ENCODE data around the gene KRT6B.
A peak's percentile ranks its signal among the peaks of the same experiment; 100 is the strongest.
"Not testable (repeated sequence)": the region's sequence is repeated elsewhere in the genome, so short reads cannot be mapped to it uniquely, and the experiment has no call there.

The KRT6B gene

GRCh38 chr12:52458861-52459260 is 6.9 kb upstream of the KRT6B start (continued):
- no peak for TF ChIP-seq ZNF549 (tag by site-specific recombination; IDR thresholded peaks at IDR 0.05)

DNA sequence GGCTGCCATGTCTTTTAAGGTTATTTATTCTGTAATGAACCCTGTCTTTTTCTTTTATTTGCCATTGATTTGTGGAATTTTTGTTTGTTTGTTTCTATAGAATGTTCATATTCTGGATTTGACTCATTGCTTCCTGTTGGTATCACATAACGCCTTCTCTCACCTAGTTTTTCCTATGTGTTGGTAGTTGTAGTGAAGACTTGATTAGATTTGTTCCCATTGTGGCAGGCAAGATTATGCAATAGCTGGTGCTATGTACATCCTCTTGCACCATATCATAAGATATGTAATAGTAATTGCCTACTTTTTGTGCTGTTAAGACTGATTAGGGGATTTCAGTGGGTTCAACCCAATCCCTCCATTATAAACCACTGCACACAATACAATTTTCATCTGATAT is 3.9 kb upstream of the KRT6B start:
- Histone ChIP-seq H3K4me1 (ENCODE audit: control insufficient read depth, insufficient read depth, low read length) (peaks cover 3% of the 10 kb centered on the region; the same call in 1 of the 2 replicates), H3K27ac (ENCODE audit: extremely low read depth, low read depth, low read length) (no peak overlapping the region), H3K4me3 (ENCODE audit: low read depth, low read length) (no peak overlapping the region), H3K36me3 (ENCODE audit: control insufficient read depth in 2 of 2, insufficient read depth in 1 of 2, low read length in 2 of 2) (no peaks in the 10 kb centered on the region), H3K9me3 (ENCODE audit: control insufficient read depth, insufficient read depth, low read depth, low read length) (no peaks in the 10 kb centered on the region)
- CTCF ChIA-PET = interaction anchor here (1.1 kb wide), 1 partner anchor 60 kb away, joined by 3 read pairs; no protein-coding TSS in a partner anchor
- POLR2A ChIA-PET = no interaction called here
- TF ChIP-seq ZEB2 (tag by site-specific recombination; IDR thresholded peaks at IDR 0.05) (no peak), KLF16 (tag by site-specific recombination; IDR thresholded peaks at IDR 0.05) (no peak), KLF7 (tag by site-specific recombination; IDR thresholded peaks at IDR 0.05; ENCODE audit: borderline replicate concordance) (no peak), ZNF169 (tag by site-specific recombination; IDR thresholded peaks at IDR 0.05) (no peak)

DNA sequence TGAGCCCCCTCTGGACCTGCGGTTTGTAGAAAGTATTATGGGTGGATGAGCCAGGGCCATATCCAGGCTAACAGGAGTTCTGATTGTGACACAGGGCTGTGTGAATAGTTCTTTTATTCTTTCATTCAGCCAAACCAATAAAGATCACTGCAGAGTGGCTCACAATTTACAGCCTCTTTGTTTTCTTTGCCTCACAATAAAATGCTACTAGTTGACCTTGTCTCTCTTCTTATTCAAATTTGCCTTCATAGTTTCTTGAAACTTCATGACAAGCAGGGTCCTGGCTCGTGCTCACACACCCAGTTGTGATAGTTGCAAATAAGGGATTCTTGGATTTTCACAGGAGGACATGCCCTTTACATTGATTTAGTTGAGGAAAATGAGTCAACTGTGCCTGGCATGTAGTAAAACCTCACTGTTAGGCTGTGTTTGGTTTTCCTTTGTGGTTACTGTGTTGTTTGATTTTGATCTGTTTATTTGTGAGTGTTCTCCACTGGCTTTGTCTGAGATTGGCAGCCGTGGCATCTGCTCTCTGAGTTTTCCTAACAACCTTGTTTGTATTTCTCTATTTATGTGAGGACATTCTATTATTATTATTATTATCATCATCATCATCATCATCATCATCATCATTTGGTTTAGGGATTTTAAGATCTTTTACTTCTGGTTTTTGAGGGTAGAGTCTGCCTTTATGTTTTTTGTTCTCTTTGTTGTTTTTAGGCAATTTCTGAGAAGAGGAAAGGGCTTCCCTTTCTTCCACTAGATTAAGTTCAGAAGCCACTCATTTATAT is 2.7 kb upstream of the KRT6B start:
- no peak overlapping the region for H3K4me3 ChIP-seq (ENCODE audit: low read depth, low read length)
- no peaks in the 10 kb centered on the region for H3K36me3 ChIP-seq (ENCODE audit: control insufficient read depth in 2 of 2, insufficient read depth in 1 of 2, low read length in 2 of 2)
- POLR2A ChIA-PET = no interaction called here
- no peaks in the 10 kb centered on the region for H3K9me3 ChIP-seq (ENCODE audit: control insufficient read depth, insufficient read depth, low read depth, low read length)
- H3K27ac ChIP-seq (ENCODE audit: extremely low read depth, low read depth, low read length) = no peak overlapping the region
- TF ChIP-seq ZBTB17 (tag by site-specific recombination; IDR thresholded peaks at IDR 0.05) = peak; percentile 63
- no peak for TF ChIP-seq ZNF521 (tag by site-specific recombination; IDR thresholded peaks at IDR 0.05)
- TF ChIP-seq, protein P1, sequence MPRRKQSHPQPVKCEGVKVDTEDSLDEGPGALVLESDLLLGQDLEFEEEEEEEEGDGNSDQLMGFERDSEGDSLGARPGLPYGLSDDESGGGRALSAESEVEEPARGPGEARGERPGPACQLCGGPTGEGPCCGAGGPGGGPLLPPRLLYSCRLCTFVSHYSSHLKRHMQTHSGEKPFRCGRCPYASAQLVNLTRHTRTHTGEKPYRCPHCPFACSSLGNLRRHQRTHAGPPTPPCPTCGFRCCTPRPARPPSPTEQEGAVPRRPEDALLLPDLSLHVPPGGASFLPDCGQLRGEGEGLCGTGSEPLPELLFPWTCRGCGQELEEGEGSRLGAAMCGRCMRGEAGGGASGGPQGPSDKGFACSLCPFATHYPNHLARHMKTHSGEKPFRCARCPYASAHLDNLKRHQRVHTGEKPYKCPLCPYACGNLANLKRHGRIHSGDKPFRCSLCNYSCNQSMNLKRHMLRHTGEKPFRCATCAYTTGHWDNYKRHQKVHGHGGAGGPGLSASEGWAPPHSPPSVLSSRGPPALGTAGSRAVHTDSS (tag by site-specific recombination; IDR thresholded peaks at IDR 0.05) = peak; percentile 94
- H3K4me1 ChIP-seq (ENCODE audit: control insufficient read depth, insufficient read depth, low read length) = peaks cover 3% of the 10 kb centered on the region; the same call in 1 of the 2 replicates
- CTCF ChIA-PET = interaction anchor here (1.1 kb wide), 1 partner anchor 59 kb away, joined by 3 read pairs; no protein-coding TSS in a partner anchor

GRCh38 chr12:52448228-52448627 is 3.7 kb downstream of the KRT6B start:
- Histone ChIP-seq H3K9me3 (ENCODE audit: control insufficient read depth, insufficient read depth, low read depth, low read length) (no peaks in the 10 kb centered on the region), H3K27ac (ENCODE audit: extremely low read depth, low read depth, low read length) (no peak overlapping the region), H3K36me3 (ENCODE audit: control insufficient read depth in 2 of 2, insufficient read depth in 1 of 2, low read length in 2 of 2) (no peaks in the 10 kb centered on the region), H3K4me1 (ENCODE audit: control insufficient read depth, insufficient read depth, low read length) (no peaks in the 10 kb centered on the region), H3K4me3 (ENCODE audit: low read depth, low read length) (no peak overlapping the region)
- ChIA-PET CTCF (no interaction called here), POLR2A (no interaction called here)
- TF ChIP-seq SALL2 (tag by site-specific recombination; IDR thresholded peaks at IDR 0.05; ENCODE audit: borderline replicate concordance) (no peak), GLI2 (tag by site-specific recombination; IDR thresholded peaks at IDR 0.05; ENCODE audit: borderline replicate concordance, low read depth) (no peak), ZFP41 (tag by site-specific recombination; IDR thresholded peaks at IDR 0.05; ENCODE audit: borderline replicate concordance) (no peak), TSHZ1 (tag by site-specific recombination; IDR thresholded peaks at IDR 0.05; ENCODE audit: borderline replicate concordance) (no peak), HOXD13 (CRISPR knock-in tag; IDR thresholded peaks at IDR 0.05; ENCODE audit: borderline replicate concordance) (no peak), ZNF548 (tag by site-specific recombination; IDR thresholded peaks at IDR 0.05) (no peak), ZFP37 (tag by site-specific recombination; IDR thresholded peaks at IDR 0.05) (no peak), ZNF624 (tag by site-specific recombination; IDR thresholded peaks at IDR 0.05) (no peak), ZNF391 (tag by site-specific recombination; IDR thresholded peaks at IDR 0.05; ENCODE audit: borderline replicate concordance, low read depth) (no peak), EGR2 (tag by site-specific recombination; IDR thresholded peaks at IDR 0.05; ENCODE audit: low read depth) (no peak), ELK4 (IDR thresholded peaks at IDR 0.05; ENCODE audit: borderline replicate concordance, low read depth, low read length) (no peak)

DNA sequence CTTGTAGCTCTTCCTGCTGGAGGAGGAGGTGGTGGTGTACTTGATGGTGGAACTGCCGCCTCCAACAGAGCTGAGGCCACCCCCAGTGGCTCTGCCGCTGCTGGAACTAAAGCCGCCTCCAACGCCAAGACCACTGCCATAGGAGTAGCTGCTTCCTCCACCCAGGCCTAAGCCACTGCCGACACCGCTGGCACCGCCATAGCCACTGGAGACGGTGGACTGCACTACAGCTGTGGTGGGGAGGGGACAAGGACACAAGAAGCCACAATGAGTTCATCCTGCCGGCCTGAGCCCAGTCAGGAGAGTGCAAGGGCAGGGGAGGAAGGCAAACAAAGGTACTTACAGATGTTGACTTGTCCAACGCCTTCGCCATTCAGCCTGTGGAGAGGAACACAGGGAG is 4.8 kb downstream of the KRT6B start:
- H3K9me3 ChIP-seq (ENCODE audit: control insufficient read depth, insufficient read depth, low read depth, low read length); CTCF ChIA-PET; H3K36me3 ChIP-seq (ENCODE audit: control insufficient read depth in 2 of 2, insufficient read depth in 1 of 2, low read length in 2 of 2); POLR2A ChIA-PET; H3K4me3 ChIP-seq (ENCODE audit: low read depth, low read length); H3K4me1 ChIP-seq (ENCODE audit: control insufficient read depth, insufficient read depth, low read length); H3K27ac ChIP-seq (ENCODE audit: extremely low read depth, low read depth, low read length): not testable (repeated sequence)

Measured in HEK293 (cell line).